Osteocyte (in vitro differentiated cells): ENCODE results near the gene DNAJC4. TPM values are rescaled to one million over a fixed set of nuclear protein-coding genes. Genes with fewer than 3 reads are reported as not detected.
A peak's percentile ranks its signal among the peaks of the same experiment; 100 is the strongest.
"Not testable (repeated sequence)": the region's sequence is repeated elsewhere in the genome, so short reads cannot be mapped to it uniquely, and the experiment has no call there.

Experiments
- DNase-seq: peaks from one replicate; pipeline ENCODE4 v3.0.0; 2021; ENCODE audit warnings: mixed read lengths; ENCODE audit not compliant: unreplicated experiment; ENCODE audit errors: extremely low spot score
- H3K27ac Mint-ChIP-seq: one replicate; pipeline ENCODE4 v1.8.0; 2021; ENCODE audit warnings: mild to moderate bottlenecking, mixed read lengths; ENCODE audit not compliant: unreplicated experiment
- H3K27me3 Mint-ChIP-seq: one replicate; pipeline ENCODE4 v1.8.0; 2021; ENCODE audit warnings: mixed read lengths; ENCODE audit not compliant: unreplicated experiment
- H3K36me3 Mint-ChIP-seq: one replicate; pipeline ENCODE4 v1.8.0; 2021; ENCODE audit warnings: mixed read lengths; ENCODE audit not compliant: unreplicated experiment
- H3K4me1 Mint-ChIP-seq: one replicate; pipeline ENCODE4 v1.8.0; 2021; ENCODE audit warnings: mixed read lengths; ENCODE audit not compliant: unreplicated experiment
- H3K4me3 Mint-ChIP-seq: one replicate; pipeline ENCODE4 v1.8.0; 2021; ENCODE audit warnings: mild to moderate bottlenecking, moderate library complexity, mixed read lengths; ENCODE audit not compliant: unreplicated experiment
- H3K9me3 Mint-ChIP-seq: one replicate; pipeline ENCODE4 v1.8.0; 2021; ENCODE audit warnings: mixed read lengths; ENCODE audit not compliant: unreplicated experiment
- total RNA-seq: library from RNA; stranded (reverse); gene quantifications from 2 replicates; pipeline ENCODE4 v1.2.1, GENCODE V29; 2021
- TF ChIP-seq, protein P1 (sequence below): fragments of 200-600 bp; sonication (generic); IDR thresholded peaks from 2 replicates; pipeline ENCODE4 v1.5.0; 2021; ENCODE audit warnings: antibody characterized with exemption, mild to moderate bottlenecking, moderate library complexity

DNAJC4 gene
- total RNA-seq, 1 donor from 2014 or later, result 49.9 TPM

DNA sequence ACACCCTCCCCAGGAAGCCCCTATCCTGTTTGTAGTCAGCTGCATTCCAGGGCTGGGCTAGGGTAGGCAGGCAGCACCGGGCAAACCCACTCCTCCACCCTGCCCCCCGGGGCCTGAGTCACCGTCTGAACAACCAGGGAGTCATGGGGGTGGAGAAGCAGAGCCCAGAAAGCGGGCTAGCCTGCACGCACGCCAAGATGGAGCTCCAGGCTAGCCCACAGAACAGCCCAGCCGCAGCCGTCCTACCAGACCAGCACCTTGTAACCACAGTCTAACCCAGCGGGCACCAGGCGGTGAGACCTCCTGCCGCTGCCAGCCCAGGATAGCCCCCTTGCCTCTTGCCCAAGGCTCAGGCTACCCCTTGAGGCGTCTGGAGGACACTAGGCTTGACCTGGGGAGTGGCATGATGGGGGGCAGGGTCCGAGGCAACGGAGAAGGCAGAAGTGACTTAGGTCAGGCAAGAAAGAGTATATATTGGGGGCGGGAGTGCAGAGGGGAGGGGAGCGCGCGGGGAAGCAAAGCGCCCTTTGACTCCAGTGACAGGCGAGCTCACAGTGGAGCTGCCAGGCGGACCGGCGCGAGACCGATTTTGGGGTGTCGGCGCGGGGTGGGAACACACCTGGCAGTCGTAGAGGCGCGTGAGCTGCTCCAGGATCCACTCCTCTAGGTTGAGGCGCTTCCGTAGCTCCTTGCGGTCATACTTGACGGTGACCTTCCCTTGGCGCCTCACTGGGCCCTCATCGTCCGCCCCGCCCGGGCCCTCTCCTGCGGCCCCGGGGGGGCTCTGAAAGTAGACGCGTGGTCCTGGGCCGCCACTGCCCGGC lies 15.7 kb downstream of the DNAJC4 start:
- no peaks in the 10 kb centered on the region for H3K27me3 Mint-ChIP-seq
- H3K4me1 Mint-ChIP-seq, result peaks cover 35% of the 10 kb centered on the region
- peaks cover 12% of the 10 kb centered on the region for H3K36me3 Mint-ChIP-seq
- peak overlapping the region; percentile 90 for H3K4me3 Mint-ChIP-seq
- TF ChIP-seq, protein P1, sequence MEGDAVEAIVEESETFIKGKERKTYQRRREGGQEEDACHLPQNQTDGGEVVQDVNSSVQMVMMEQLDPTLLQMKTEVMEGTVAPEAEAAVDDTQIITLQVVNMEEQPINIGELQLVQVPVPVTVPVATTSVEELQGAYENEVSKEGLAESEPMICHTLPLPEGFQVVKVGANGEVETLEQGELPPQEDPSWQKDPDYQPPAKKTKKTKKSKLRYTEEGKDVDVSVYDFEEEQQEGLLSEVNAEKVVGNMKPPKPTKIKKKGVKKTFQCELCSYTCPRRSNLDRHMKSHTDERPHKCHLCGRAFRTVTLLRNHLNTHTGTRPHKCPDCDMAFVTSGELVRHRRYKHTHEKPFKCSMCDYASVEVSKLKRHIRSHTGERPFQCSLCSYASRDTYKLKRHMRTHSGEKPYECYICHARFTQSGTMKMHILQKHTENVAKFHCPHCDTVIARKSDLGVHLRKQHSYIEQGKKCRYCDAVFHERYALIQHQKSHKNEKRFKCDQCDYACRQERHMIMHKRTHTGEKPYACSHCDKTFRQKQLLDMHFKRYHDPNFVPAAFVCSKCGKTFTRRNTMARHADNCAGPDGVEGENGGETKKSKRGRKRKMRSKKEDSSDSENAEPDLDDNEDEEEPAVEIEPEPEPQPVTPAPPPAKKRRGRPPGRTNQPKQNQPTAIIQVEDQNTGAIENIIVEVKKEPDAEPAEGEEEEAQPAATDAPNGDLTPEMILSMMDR, result no peak
- H3K27ac Mint-ChIP-seq, result peak overlapping the region; percentile 93
- no peaks in the 10 kb centered on the region for H3K9me3 Mint-ChIP-seq
- DNase-seq, result peak; percentile 95

DNA sequence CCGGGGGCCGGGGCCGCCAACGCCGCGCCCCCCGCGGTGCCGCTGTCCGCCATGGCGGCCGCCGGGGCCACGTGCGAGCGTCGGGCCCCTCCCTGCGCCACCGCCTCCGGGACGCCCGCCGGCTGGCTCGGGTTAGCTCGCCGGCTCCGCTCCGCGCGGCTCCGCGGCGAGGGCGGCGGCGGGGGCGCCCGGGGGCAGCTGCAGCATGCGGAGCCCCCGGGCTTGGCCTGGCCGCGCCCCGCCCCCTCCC lies 16.2 kb downstream of the DNAJC4 start:
- H3K9me3 Mint-ChIP-seq, H3K27ac Mint-ChIP-seq, DNase-seq, H3K27me3 Mint-ChIP-seq: not testable (repeated sequence)
- Mint-ChIP-seq H3K4me3 (peak overlapping the region; percentile 82), H3K36me3 (peaks cover 12% of the 10 kb centered on the region), H3K4me1 (peaks cover 34% of the 10 kb centered on the region)

DNA sequence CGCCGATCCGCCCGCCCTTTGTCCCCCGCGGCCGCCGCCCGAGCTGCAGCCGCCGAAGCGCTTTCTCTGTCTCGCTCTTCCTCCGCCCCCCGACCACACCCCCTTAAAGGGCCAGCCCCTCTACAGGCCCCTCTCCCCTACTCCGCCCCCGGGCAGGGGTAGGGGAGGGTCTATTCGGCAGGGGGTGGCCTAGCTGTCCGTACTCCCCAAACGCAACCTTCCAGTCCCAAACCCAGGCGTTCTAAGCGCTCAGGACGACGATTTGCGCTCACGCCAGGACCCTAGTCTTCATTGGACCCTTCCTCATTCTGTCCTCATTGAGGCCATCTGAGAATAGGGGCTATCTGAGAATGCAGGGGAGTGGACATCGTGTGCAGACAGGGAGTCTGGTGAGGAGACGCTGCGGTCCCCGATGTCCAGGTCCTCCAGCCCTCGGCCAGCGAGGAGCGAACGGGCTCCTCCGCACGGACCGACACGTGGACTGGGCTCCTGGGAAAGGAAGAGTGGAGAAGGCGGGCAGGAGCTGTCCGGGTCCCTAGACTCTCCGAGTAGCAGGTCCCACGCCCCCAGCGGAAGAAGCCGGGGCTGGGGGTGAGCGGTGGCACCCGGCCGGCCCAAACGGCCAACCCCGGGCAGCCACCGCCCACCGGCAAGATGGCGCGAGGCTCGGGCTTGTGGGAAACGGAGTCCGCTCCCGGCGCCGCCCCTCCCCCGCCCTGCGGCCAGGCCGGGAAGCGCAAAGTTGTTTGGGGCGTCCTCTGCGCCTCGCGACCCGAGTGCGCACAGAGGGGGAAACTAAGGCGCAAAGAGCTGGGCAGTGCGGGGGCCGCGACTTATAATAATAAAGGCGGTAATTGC lies 16.8 kb downstream of the DNAJC4 start, which contains the start of gene PPP1R14B:
PPP1R14B (minus strand) TSS at position 73 of the 858 bp plus-strand sequence. CDS start 270 bp downstream, outside the sequence.
- Mint-ChIP-seq H3K27me3 (no peaks in the 10 kb centered on the region), H3K27ac (peak within 1 kb of the TSS; percentile 93), H3K9me3 (no peaks in the 10 kb centered on the region)

DNA sequence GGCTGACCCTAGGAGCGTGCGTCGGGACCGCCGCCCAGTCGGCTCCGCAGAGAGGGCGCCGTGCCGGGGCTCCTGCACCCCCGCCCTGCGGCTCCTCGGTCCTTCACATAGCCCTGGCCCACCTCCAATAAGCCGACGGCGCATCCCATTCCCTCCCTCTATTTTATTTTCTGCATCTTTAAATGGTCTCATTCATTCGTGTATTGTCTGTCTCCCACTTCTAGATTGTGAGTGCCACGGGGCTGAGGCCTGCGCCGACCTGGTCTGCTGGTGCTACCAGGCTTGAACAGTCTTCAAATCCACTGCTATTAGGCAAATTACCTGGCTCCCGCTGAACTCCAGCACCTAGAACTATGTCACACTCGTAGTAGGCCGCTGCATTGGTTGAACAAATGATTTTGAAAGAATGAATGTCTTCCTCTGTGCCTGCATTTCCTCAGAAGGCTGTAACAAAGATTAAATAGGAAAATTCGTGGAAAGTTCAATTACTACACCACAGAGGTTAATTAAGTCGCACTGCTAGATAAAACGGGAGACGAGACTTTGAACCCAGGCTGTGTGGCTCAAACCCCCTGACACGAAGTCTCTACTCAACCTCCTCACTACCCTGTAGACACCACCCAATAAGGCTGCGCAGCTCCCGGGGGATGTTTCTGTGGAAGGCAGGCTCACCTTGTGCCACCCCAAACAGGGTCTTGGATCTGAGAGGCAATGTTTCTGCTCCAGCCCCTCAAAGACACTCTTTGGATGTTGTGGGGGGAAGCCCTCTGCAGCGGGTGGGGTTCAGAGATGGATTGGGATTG lies 17.6 kb downstream of the DNAJC4 start:
- no peaks in the 10 kb centered on the region for H3K27me3 Mint-ChIP-seq
- TF ChIP-seq, protein P1, result no peak
- peak overlapping the region; percentile 75 for H3K27ac Mint-ChIP-seq
- H3K4me1 Mint-ChIP-seq, result peaks cover 35% of the 10 kb centered on the region
- H3K36me3 Mint-ChIP-seq, result peaks cover 10% of the 10 kb centered on the region
- no peaks in the 10 kb centered on the region for H3K9me3 Mint-ChIP-seq
- peak overlapping the region; percentile 82 for H3K4me3 Mint-ChIP-seq
- DNase-seq, result no peak

More for the DNA sequence above, 16.8 kb downstream of the DNAJC4 start, which contains the start of gene PPP1R14B:
- Mint-ChIP-seq H3K4me1 (peaks cover 39% of the 10 kb centered on the region), H3K4me3 (peak within 1 kb of the TSS; percentile 90), H3K36me3 (peaks cover 12% of the 10 kb centered on the region)
- TF ChIP-seq, protein P1, result peak; percentile 16
- peak; percentile 95 for DNase-seq

DNA sequence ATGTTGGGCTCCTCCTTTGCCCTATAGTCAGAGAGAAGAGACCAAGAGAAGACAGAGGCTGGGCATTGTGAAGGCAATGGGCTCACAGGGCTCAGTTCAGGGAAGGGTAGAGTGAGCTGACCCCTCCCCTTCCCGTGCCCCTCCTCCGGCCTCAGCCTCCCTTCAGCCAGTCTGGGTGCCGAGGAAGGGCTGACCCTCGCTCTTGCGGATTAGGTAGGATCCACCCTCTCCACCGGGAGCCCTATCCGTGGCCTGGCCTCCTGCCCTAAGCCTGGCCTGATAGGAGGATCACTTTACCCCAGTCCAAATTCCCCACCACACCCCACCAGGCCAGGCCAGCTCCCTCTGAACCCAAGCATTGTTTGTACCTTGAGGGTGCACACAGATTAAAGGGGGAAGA lies 18.2 kb downstream of the DNAJC4 start:
- TF ChIP-seq, protein P1, result no peak
- H3K4me3 Mint-ChIP-seq, result no peak overlapping the region
- no peak for DNase-seq

More for the DNA sequence above, 18.2 kb downstream of the DNAJC4 start:
- Mint-ChIP-seq H3K9me3 (no peaks in the 10 kb centered on the region), H3K27ac (no peak overlapping the region), H3K4me1 (peaks cover 33% of the 10 kb centered on the region), H3K27me3 (no peaks in the 10 kb centered on the region), H3K36me3 (peaks cover 8% of the 10 kb centered on the region)
